AG04450 (cell line): ENCODE results near the gene FITM2. TPM values are rescaled to one million over a fixed set of nuclear protein-coding genes. Genes with fewer than 3 reads are reported as not detected.

Experiments
- CTCF ChIA-PET: fragments of 300-600, 350-600 bp; formaldehyde crosslinking; extraction: SDS; loops from one replicate; lab custom pipeline; 2022; ENCODE audit warnings: antibody characterized with exemption, inconsistent platforms; lab: Charles Lee
- POLR2A ChIA-PET: fragments of 350-600 bp; formaldehyde crosslinking; extraction: SDS; loops from one replicate; lab custom pipeline; 2021; ENCODE audit warnings: antibody characterized with exemption, inconsistent platforms; lab: Yijun Ruan, JAX
- DNase-seq: peaks from one replicate; pipeline ENCODE4 v3.0.0-alpha.2; 2011; ENCODE audit warnings: low read depth, low spot score
- H3K27ac ChIP-seq: one replicate; pipeline ENCODE4 v1.5.1; 2012; ENCODE audit warnings: low read depth, low read length, control low read depth
- H3K27me3 ChIP-seq: one replicate; pipeline ENCODE4 v1.6.0; 2012; ENCODE audit warnings: low read length; ENCODE audit not compliant: control insufficient read depth, insufficient read depth
- H3K4me3 ChIP-seq: 2 replicates; pipeline ENCODE4 v1.5.1; 2011; ENCODE audit warnings: mild to moderate bottlenecking, low read depth, low read length, control low read depth
- H3K9me3 ChIP-seq: 2 replicates; pipeline ENCODE4 v1.5.1; 2012; ENCODE audit warnings: low read length; ENCODE audit not compliant: control insufficient read depth, insufficient read depth
- CTCF ChIP-seq: IDR thresholded peaks from 2 replicates; pipeline ENCODE4 v1.5.1; 2011; ENCODE audit warnings: low read depth, low read length, control low read depth, inconsistent platforms
- polyA plus RNA-seq: library from polyadenylated mRNA; depleted of rRNA; stranded (reverse); fragments of >200 nt; gene quantifications from 2 replicates; pipeline ENCODE4 v1.2.3, GENCODE V29; 2011

The FITM2 gene
- polyA plus RNA-seq, 1 experiment: 4.4 TPM

- ChIA-PET POLR2A (no interaction called here), CTCF (interaction anchor here (1.3 to 1.5 kb wide), 2 partner anchors 27 to 139 kb away, joined by 5 to 8 read pairs; no protein-coding TSS in a partner anchor)
- no peaks in the 10 kb centered on the region for H3K9me3 ChIP-seq
- no peak overlapping the region for H3K27ac ChIP-seq
- H3K4me3 ChIP-seq: no peak overlapping the region
- TF ChIP-seq CTCF: no peak
- H3K27me3 ChIP-seq: peaks cover 17% of the 10 kb centered on the region
- DNase-seq: no peak
Observed at GRCh38 chr20:44357020-44357419, 46.0 kb upstream of the FITM2 start.

- ChIA-PET CTCF (no interaction called here), POLR2A (no interaction called here)
- Histone ChIP-seq H3K4me3 (no peak overlapping the region), H3K9me3 (no peaks in the 10 kb centered on the region), H3K27me3 (peaks cover 14% of the 10 kb centered on the region), H3K27ac (no peak overlapping the region)
- no peak for DNase-seq
- TF ChIP-seq CTCF: no peak
Observed at GRCh38 chr20:44356353-44356723, 45.3 kb upstream of the FITM2 start.

- H3K9me3 ChIP-seq: no peaks in the 10 kb centered on the region
- CTCF ChIA-PET: no interaction called here
- no peak within 1 kb of the TSS for H3K27ac ChIP-seq
- no peak for DNase-seq
- peaks cover 14% of the 10 kb centered on the region for H3K27me3 ChIP-seq
- POLR2A ChIA-PET: no interaction called here
- no peak within 1 kb of the TSS for H3K4me3 ChIP-seq
- no peak for TF ChIP-seq CTCF
Observed at GRCh38 chr20:44355498-44356352, 44.7 kb upstream of the FITM2 start, which contains the start of gene HNF4A. Gene HNF4A (plus strand): TSS chr20:44355699. CDS start chr20:44355805, 106 bp downstream.

- no peak overlapping the region for H3K4me3 ChIP-seq
- no peaks in the 10 kb centered on the region for H3K9me3 ChIP-seq
- ChIA-PET POLR2A (no interaction called here), CTCF (no interaction called here)
- DNase-seq: no peak
- no peak overlapping the region for H3K27ac ChIP-seq
- peaks cover 14% of the 10 kb centered on the region for H3K27me3 ChIP-seq
- no peak for TF ChIP-seq CTCF
Observed at GRCh38 chr20:44354979-44355497, 44.0 kb upstream of the FITM2 start.

GRCh38 chr20:44350567-44350966 is 39.6 kb upstream of the FITM2 start:
- no peak for TF ChIP-seq CTCF
- peaks cover 7% of the 10 kb centered on the region for H3K27me3 ChIP-seq
- CTCF ChIA-PET: no interaction called here
- POLR2A ChIA-PET: no interaction called here
- no peak overlapping the region for H3K27ac ChIP-seq
- no peaks in the 10 kb centered on the region for H3K9me3 ChIP-seq
- DNase-seq: no peak
- H3K4me3 ChIP-seq: no peak overlapping the region
